ENCODE measurements around the gene ODAD4.

- TF ChIP-seq EZH2 (IDR thresholded peaks at IDR 0.05; ENCODE audit: borderline replicate concordance) (no peak), CTCF (IDR thresholded peaks at IDR 0.05; ENCODE audit: poor library complexity) (no peak), EZH2phosphoT487 (IDR thresholded peaks at IDR 0.05; ENCODE audit: low read depth, severe bottlenecking, unreplicated experiment) (no peak)
These were observed 74.7 kb downstream of the ODAD4 start for GRCh38 chr17:42005166-42005565.
